Measurements from ENCODE around the gene STAT3. TPM values are rescaled to one million over a fixed set of nuclear protein-coding genes. Genes with fewer than 3 reads are reported as not detected.
A peak's percentile ranks its signal among the peaks of the same experiment; 100 is the strongest.

STAT3 gene
- total and polyA plus RNA-seq, 2 of the 13 experiments (the other 11 are each of a cell fraction or from before 2014, with no cell fraction given), result 61.8 to 62.4 TPM

- TF ChIP-seq ADNP (CRISPR knock-in tag; IDR thresholded peaks at IDR 0.05) (no peak), MXD3 (CRISPR knock-in tag; IDR thresholded peaks at IDR 0.05) (no peak), THAP9 (CRISPR knock-in tag; IDR thresholded peaks at IDR 0.05; ENCODE audit: borderline replicate concordance) (no peak), CENPBD1 (CRISPR knock-in tag; IDR thresholded peaks at IDR 0.05; ENCODE audit: borderline replicate concordance, low read depth) (no peak), ZNF446 (CRISPR knock-in tag; IDR thresholded peaks at IDR 0.05) (no peak), KLF6 (CRISPR knock-in tag; IDR thresholded peaks at IDR 0.05) (no peak), ZBTB26 (CRISPR knock-in tag; IDR thresholded peaks at IDR 0.05; ENCODE audit: borderline replicate concordance) (no peak), ZC3H4 (CRISPR knock-in tag; IDR thresholded peaks at IDR 0.05; ENCODE audit: borderline replicate concordance) (no peak), RFX3 (CRISPR knock-in tag; IDR thresholded peaks at IDR 0.05) (no peak), TEF (CRISPR knock-in tag; IDR thresholded peaks at IDR 0.05) (no peak), KDM1A (CRISPR knock-in tag; IDR thresholded peaks at IDR 0.05) (no peak), BCL6 (CRISPR knock-in tag; IDR thresholded peaks at IDR 0.05) (no peak), SIX4 (CRISPR knock-in tag; IDR thresholded peaks at IDR 0.05) (no peak), ZNF660 (CRISPR knock-in tag; IDR thresholded peaks at IDR 0.05; ENCODE audit: borderline replicate concordance, low read depth) (no peak), ATF5 (CRISPR knock-in tag; IDR thresholded peaks at IDR 0.05; ENCODE audit: low read depth) (no peak), ZNF20 (CRISPR knock-in tag; IDR thresholded peaks at IDR 0.05) (no peak), ZNF503 (CRISPR knock-in tag; IDR thresholded peaks at IDR 0.05) (no peak), SALL1 (CRISPR knock-in tag; IDR thresholded peaks at IDR 0.05) (peak; percentile 10; the same call in 1 of the 2 replicates), ZNF431 (CRISPR knock-in tag; IDR thresholded peaks at IDR 0.05; ENCODE audit: borderline replicate concordance, low read depth) (no peak), ZNF331 (CRISPR knock-in tag; IDR thresholded peaks at IDR 0.05) (peak; percentile 48; the same call in 1 of the 2 replicates), ZNF766 (CRISPR knock-in tag; IDR thresholded peaks at IDR 0.05; ENCODE audit: borderline replicate concordance) (no peak)
Observed at GRCh38 chr17:42386777-42387657, 1.2 kb downstream of the STAT3 start (continued).
